Upper lobe of left lung (tissue), 4 donors: ENCODE data around the gene PPP1R14D.

ENCODE experiments used
- CTCF ChIP-seq, 6 experiments: fragments of 450-650 bp in 4 of 6; fragments of 200-600 bp in 2 of 6; sonication (generic) in 2 of 6; IDR thresholded peaks; one replicate each; pipeline ENCODE4 v1.5.1; 2016 to 2019; ENCODE audit warnings: antibody characterized with exemption in 6 of 6
- POLR2A ChIP-seq, 4 donors: fragments of 450-650 bp; IDR thresholded peaks; one replicate each; pipeline ENCODE4 v1.5.1; 2016 to 2017; ENCODE audit warnings: antibody characterized with exemption in 4 of 4, mild to moderate bottlenecking in 2 of 4
- POLR2AphosphoS5 ChIP-seq, 2 donors: sonication (generic); formaldehyde crosslinking; IDR thresholded peaks; one replicate each; pipeline ENCODE4 v1.5.1; 2017; ENCODE audit warnings: antibody characterized with exemption in 2 of 2

DNA sequence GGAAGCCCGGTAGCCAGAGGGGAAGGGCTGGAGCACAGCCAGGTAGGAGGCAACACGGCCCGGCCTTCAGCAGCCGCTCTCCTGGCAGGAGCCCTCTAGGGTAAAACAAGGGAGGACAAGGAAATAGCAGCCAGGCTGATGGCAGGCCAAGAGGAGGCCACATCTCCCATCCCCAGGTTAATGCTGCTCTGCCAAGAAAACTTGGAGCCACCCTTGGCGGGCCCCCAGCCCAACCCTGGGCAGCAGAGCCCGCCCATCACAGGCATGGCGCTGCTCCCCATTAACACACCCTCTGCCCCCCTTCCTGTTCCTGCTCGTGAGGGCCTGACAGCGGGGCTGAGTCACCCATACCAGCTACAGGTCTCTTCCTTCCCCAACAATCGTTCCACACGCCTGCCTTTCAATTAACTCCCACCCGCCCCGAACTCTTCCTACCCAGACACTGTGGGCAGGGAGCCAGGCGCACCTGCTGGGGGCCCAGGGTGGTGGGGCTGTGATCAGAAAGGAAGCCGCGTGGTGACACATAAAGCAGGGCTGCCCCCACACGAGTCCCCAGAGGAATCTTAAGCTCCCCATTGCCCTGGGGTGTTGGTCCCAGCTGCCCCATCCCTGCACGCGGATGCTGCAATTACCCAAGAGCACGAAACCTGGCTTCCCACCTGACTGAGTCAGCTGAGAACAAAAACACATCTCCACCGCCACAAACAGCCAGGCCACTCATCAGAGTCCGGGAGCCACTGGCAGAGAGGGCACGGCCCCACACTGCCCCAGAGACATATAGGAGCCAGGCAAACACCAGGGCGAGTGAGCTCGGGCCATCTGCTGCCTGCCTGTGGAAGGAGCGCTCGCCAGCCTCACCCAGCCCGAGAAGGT, 59.0 kb downstream of the PPP1R14D start, which contains the start of gene C15orf62:
- no peak for TF ChIP-seq CTCF (IDR thresholded peaks at IDR 0.05)
- peak in 1 of 4 donors; percentile 33 for TF ChIP-seq POLR2A (IDR thresholded peaks at IDR 0.05)
- no peak for TF ChIP-seq POLR2AphosphoS5 (IDR thresholded peaks at IDR 0.05)
